ENCODE measurements around the gene SAMD8.
"Not testable (repeated sequence)": the region's sequence is repeated elsewhere in the genome, so short reads cannot be mapped to it uniquely, and the experiment has no call there.

SAMD8 gene

DNA sequence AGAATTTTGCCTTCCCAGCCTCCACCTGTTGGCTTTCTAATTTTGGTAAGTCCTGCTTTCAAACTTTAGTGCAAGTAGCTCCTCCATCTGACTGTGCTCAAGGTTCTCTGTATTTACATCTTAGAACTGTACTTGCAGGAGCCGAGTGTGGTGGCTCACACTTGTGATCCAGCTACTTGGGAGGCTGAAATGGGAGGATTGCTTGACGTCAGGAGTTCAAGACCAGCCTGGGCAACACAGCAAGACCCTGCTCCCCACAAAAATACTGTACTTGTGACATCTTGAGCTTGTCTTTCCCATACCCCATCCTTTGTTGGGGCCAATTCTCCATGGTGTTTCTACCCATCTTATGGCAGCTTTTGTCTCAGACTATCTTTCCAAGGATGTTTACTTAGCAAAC is 94.5 kb downstream of the SAMD8 start:
- Histone ChIP-seq H3K27ac (ENCODE audit: low read length) (no peak overlapping the region), H3K9ac (ENCODE audit: low read length) (no peak overlapping the region), H3K4me3 (ENCODE audit: low read length) (no peak overlapping the region), H3K9me3 (ENCODE audit: control insufficient read depth, low read depth, low read length) (no peaks in the 10 kb centered on the region), H3K4me1 (ENCODE audit: control insufficient read depth, low read depth, low read length) (peaks cover 6% of the 10 kb centered on the region), H3K36me3 (ENCODE audit: control insufficient read depth, low read depth, low read length) (no peaks in the 10 kb centered on the region), H3K27me3 (ENCODE audit: control insufficient read depth, insufficient read depth, low read length) (no peaks in the 10 kb centered on the region)

DNA sequence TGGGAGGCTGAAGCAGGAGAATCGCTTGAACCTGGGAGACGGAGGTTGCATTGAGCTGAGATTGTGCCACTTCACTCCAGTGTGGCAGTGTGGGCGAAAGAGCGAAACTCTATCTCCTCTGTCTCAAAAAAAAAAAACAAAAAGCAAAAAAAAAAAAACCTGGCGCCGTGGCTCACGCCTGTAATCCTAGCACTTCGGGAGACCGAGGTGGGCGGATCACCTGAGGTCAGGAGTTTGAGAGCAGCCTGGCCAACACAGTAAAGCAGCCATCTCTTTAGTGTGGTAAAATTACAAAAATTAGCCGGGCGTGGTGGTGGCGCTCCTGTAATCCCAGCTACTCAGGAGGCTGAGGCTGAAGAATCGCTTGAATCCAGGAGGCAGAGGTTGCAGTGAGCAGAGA is 95.2 kb downstream of the SAMD8 start:
- H3K36me3 ChIP-seq (ENCODE audit: control insufficient read depth, low read depth, low read length); H3K27ac ChIP-seq (ENCODE audit: low read length); H3K4me3 ChIP-seq (ENCODE audit: low read length); H3K9ac ChIP-seq (ENCODE audit: low read length); H3K9me3 ChIP-seq (ENCODE audit: control insufficient read depth, low read depth, low read length); H3K4me1 ChIP-seq (ENCODE audit: control insufficient read depth, low read depth, low read length); H3K27me3 ChIP-seq (ENCODE audit: control insufficient read depth, insufficient read depth, low read length): not testable (repeated sequence)

DNA sequence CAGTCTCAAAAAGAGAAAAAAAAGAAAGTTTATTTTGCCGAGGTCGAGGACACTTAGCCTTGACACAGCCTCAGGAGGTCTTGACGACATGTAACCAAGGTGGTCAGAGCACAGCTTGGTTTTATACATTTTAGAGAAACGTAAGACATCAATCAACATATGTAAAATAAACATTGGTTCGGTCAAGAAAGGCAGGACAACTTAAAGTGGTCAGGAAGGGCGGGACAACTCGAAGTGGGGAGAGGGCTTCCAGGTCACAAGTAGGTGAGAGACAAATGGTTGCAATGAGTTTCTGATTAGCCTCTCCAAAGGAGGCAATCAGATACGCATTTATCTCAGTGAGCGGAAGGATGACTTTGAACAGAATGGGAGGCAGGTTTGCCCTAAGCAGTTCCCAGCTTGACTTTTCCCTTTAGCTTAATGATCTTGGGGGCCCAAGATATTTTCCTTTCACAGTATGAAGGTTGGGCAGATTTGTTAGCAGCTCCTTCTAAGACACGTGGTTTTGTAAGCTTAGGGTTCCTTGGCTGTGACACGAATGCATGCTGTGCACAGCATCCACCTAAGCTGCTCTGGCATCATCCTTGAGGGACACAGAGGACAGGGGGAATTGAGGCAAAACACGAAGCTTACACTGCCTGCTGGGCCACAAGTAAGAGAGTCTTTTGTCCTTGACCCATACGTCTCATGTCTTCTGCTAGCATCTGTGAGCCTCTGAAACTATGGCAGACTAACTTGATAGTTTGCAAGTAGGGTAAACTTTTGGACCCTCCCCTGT is 95.8 kb downstream of the SAMD8 start:
- H3K4me3 ChIP-seq (ENCODE audit: low read length), result no peak overlapping the region
- peaks cover 6% of the 10 kb centered on the region for H3K4me1 ChIP-seq (ENCODE audit: control insufficient read depth, low read depth, low read length)
- H3K9me3 ChIP-seq (ENCODE audit: control insufficient read depth, low read depth, low read length), result no peaks in the 10 kb centered on the region
- no peaks in the 10 kb centered on the region for H3K27me3 ChIP-seq (ENCODE audit: control insufficient read depth, insufficient read depth, low read length)
- peaks cover 4% of the 10 kb centered on the region for H3K36me3 ChIP-seq (ENCODE audit: control insufficient read depth, low read depth, low read length)
- no peak overlapping the region for H3K9ac ChIP-seq (ENCODE audit: low read length)
- no peak overlapping the region for H3K27ac ChIP-seq (ENCODE audit: low read length)

DNA sequence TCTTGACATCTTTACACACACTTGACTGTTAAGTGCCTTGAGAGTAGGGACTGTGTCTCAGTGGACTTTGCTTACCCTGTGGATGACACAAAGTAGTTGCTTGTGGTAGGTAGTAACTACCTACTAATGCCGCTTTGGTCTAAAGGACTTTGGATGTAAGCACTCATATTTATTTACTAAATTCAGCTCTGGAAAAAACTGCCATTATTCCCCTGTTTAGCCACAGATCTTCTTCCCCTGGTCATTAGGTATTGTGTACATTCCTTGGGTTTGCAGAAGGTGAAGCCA is 96.3 kb downstream of the SAMD8 start:
- H3K27me3 ChIP-seq (ENCODE audit: control insufficient read depth, insufficient read depth, low read length), result no peaks in the 10 kb centered on the region
- H3K9me3 ChIP-seq (ENCODE audit: control insufficient read depth, low read depth, low read length), result no peaks in the 10 kb centered on the region
- peaks cover 6% of the 10 kb centered on the region for H3K4me1 ChIP-seq (ENCODE audit: control insufficient read depth, low read depth, low read length)
- H3K36me3 ChIP-seq (ENCODE audit: control insufficient read depth, low read depth, low read length), result peaks cover 10% of the 10 kb centered on the region
- no peak overlapping the region for H3K9ac ChIP-seq (ENCODE audit: low read length)
- H3K4me3 ChIP-seq (ENCODE audit: low read length), result no peak overlapping the region
- no peak overlapping the region for H3K27ac ChIP-seq (ENCODE audit: low read length)

DNA sequence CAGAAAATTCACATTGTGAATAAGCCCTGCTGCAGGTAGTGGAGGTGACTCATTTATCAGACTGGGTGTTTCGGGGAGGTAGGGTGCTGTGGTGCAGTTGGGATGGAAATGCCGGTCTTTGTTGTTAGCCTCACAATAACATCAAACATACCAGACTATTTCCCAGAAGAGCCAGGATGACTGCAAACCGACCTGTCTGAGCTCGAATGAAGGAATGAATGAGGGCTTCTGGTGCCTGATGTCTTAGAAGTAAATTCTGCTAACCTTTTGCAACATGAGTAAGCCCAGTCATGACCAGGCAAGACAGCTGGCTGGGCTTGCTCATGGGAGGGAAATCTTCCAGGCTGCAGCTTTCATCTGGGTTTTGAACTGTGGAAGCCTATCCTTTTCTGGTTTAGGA is 96.7 kb downstream of the SAMD8 start:
- peaks cover 6% of the 10 kb centered on the region for H3K4me1 ChIP-seq (ENCODE audit: control insufficient read depth, low read depth, low read length)
- no peak overlapping the region for H3K27ac ChIP-seq (ENCODE audit: low read length)
- H3K9me3 ChIP-seq (ENCODE audit: control insufficient read depth, low read depth, low read length), result no peaks in the 10 kb centered on the region
- no peak overlapping the region for H3K9ac ChIP-seq (ENCODE audit: low read length)
- H3K36me3 ChIP-seq (ENCODE audit: control insufficient read depth, low read depth, low read length), result peaks cover 13% of the 10 kb centered on the region
- H3K27me3 ChIP-seq (ENCODE audit: control insufficient read depth, insufficient read depth, low read length), result no peaks in the 10 kb centered on the region
- H3K4me3 ChIP-seq (ENCODE audit: low read length), result no peak overlapping the region

DNA sequence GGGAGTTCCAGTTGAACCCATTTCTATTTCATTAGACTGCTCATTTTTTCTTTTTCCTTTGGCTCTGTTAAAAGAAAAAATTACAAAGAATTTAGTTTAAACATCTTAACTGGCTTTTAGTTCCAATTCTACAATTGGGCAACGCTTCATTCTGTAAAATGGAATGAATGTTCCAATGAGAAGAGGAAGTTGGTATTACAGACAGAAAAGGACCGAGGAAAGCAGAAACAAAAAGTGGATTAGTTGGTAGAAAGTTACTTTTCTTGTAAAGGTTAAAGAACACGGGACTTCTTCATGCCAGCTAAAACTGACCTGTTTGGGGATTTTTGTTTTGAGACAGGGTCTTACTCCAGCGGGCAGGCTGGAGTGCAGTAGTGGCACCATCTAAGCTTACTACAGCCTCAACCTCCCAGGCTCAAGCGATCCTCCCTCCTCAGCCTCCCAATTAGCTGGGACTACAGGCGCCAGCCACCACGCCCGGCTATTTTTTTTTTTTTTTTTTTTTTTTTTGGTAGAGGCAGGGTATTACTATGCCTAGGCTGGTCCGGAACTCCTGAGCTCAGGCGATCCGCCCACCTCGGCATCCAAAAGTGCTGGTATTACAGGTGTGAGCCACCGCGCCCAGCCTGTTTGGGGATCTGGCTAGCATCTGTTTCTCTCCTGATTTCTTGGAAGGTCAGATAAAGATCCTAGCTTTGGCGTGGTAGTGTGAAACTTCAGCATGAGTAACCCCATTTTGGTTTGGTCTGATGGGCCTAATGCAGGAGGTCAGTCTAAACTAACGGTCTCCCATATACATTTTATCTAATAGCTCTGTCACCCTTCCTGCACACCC is 97.8 kb downstream of the SAMD8 start:
- Histone ChIP-seq H3K4me3 (ENCODE audit: low read length) (peak overlapping the region; percentile 81), H3K9ac (ENCODE audit: low read length) (peak overlapping the region; percentile 90)

DNA sequence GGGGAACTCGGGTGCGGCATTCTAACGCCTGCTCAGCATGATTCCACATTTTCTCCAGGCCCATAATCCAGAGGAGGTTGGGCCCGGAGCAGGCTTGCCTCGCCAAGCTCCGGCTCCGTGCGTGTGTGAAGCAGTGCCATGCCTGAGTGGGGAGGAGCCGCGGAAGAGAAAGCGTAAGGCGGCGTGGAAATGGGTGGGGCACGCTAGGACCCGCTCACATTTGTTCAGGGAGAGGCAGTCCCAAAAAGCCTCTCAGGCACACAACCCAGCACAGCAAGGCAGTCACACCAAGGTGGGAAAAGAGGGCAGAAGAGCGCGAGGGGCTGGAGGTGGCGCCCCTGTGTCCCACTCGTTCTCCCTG is 98.4 kb downstream of the SAMD8 start:
- Histone ChIP-seq H3K27ac (ENCODE audit: low read length) (peak overlapping the region; percentile 5), H3K36me3 (ENCODE audit: control insufficient read depth, low read depth, low read length) (peaks cover 28% of the 10 kb centered on the region), H3K27me3 (ENCODE audit: control insufficient read depth, insufficient read depth, low read length) (no peaks in the 10 kb centered on the region), H3K4me3 (ENCODE audit: low read length) (peak overlapping the region; percentile 81), H3K9ac (ENCODE audit: low read length) (peak overlapping the region; percentile 90), H3K4me1 (ENCODE audit: control insufficient read depth, low read depth, low read length) (peaks cover 6% of the 10 kb centered on the region), H3K9me3 (ENCODE audit: control insufficient read depth, low read depth, low read length) (no peaks in the 10 kb centered on the region)

More for the DNA sequence above, 97.8 kb downstream of the SAMD8 start:
- Histone ChIP-seq H3K27me3 (ENCODE audit: control insufficient read depth, insufficient read depth, low read length) (no peaks in the 10 kb centered on the region), H3K36me3 (ENCODE audit: control insufficient read depth, low read depth, low read length) (peaks cover 22% of the 10 kb centered on the region), H3K27ac (ENCODE audit: low read length) (peak overlapping the region; percentile 5), H3K9me3 (ENCODE audit: control insufficient read depth, low read depth, low read length) (no peaks in the 10 kb centered on the region), H3K4me1 (ENCODE audit: control insufficient read depth, low read depth, low read length) (peaks cover 6% of the 10 kb centered on the region)

DNA sequence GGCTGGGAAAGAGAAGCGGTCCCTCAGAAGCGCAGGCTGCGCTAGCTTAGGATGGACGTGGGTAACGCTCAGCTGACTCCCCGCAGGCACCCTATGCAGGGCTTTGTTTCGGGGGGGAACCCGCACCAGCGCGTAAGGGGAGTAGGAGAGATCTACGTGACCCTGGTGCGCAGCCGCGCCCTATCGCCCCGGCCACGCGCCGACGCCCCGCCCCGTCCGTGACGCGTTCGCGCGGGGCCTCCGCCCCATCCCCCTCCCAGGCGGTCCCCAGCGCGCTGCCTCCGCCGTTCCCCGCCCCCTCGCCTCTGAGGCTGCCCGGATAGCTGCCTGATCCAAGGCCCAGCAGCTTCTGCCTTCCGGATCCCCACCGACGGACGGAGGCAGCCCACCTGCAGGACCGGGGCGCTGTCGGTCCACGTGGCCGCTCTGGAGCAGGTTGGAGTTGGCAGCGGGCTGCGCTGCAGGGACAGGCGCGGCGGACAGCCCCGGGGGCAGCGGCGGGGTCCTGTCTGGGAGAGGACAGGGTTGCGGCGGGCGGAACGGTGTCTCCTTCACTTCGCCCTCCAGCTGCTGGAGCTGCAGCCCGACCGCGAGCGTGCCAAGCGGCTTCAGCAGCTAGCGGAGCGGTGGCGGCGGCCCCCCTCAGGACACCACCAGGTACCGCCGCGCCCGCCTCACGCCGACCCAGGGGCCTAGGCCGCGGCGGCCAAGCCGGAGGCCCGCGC is 99.0 kb downstream of the SAMD8 start, which contains the start of gene VDAC2:
Gene VDAC2 (plus strand): TSS at position 515 of the 725 bp plus-strand sequence. CDS start 363 bp downstream, outside the sequence.
- Histone ChIP-seq H3K4me1 (ENCODE audit: control insufficient read depth, low read depth, low read length) (peaks cover 6% of the 10 kb centered on the region), H3K36me3 (ENCODE audit: control insufficient read depth, low read depth, low read length) (peaks cover 34% of the 10 kb centered on the region), H3K9ac (ENCODE audit: low read length) (peak within 1 kb of the TSS; percentile 90), H3K27ac (ENCODE audit: low read length) (peak within 1 kb of the TSS; percentile 84), H3K27me3 (ENCODE audit: control insufficient read depth, insufficient read depth, low read length) (no peaks in the 10 kb centered on the region), H3K4me3 (ENCODE audit: low read length) (peak within 1 kb of the TSS; percentile 81), H3K9me3 (ENCODE audit: control insufficient read depth, low read depth, low read length) (no peaks in the 10 kb centered on the region)

DNA sequence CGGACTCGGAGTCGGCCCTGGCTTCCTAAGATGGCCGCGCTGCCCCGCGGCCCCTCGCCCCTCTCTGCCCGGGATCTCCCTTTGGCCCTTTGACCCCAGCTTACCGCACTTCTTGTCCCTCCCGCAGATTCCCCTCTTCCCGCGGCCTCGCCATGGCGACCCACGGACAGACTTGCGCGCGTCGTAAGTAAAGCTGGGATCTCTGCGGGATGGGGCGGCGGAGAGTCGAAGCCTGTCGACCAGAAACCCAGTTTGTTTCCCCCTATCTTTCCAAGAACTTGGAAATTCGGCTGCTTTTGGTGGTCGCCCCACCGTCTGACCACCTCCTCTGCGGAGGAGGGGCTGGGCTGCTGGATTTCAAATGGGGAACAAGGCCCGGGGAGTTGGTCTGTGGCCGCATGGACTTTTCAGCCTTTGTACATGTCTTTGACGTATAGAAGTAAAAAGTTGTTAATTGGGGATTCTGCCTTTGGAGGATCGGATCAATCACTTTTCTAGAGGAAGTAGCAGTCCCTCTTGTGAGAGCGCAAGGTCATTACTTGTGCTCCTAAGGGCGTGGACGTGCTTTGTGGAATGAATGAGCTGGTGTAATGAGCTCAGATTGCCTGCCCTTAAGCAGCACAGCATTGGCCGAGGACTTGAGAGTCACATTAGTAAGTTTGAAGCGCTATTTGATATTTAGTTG is 99.7 kb downstream of the SAMD8 start:
- Histone ChIP-seq H3K27ac (ENCODE audit: low read length) (peak overlapping the region; percentile 79), H3K9me3 (ENCODE audit: control insufficient read depth, low read depth, low read length) (no peaks in the 10 kb centered on the region), H3K4me3 (ENCODE audit: low read length) (peak overlapping the region; percentile 81), H3K27me3 (ENCODE audit: control insufficient read depth, insufficient read depth, low read length) (no peaks in the 10 kb centered on the region), H3K4me1 (ENCODE audit: control insufficient read depth, low read depth, low read length) (peaks cover 6% of the 10 kb centered on the region), H3K9ac (ENCODE audit: low read length) (peak overlapping the region; percentile 90), H3K36me3 (ENCODE audit: control insufficient read depth, low read depth, low read length) (peaks cover 41% of the 10 kb centered on the region)

DNA sequence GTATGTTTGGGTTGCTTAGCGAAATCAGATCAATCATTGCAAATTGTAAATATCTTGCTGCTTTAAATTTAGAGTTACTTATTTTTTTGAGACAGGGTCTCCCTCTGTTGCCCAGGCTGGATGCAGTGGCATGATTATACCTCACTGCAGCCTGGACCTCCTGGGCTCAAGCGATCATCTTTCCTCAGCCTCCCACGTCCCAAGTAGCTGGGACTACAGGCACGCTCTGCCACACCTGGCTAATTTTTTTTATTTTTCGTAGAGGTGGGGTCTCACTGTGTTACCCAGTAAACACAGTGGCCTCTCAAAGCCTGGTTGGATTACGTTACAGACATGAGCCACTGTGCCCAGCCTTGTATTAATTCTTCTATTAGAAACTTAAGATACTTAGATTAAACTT is 100.9 kb downstream of the SAMD8 start:
- Histone ChIP-seq H3K9me3 (ENCODE audit: control insufficient read depth, low read depth, low read length) (no peaks in the 10 kb centered on the region), H3K4me3 (ENCODE audit: low read length) (peak overlapping the region; percentile 81), H3K9ac (ENCODE audit: low read length) (peak overlapping the region; percentile 90), H3K27me3 (ENCODE audit: control insufficient read depth, insufficient read depth, low read length) (no peaks in the 10 kb centered on the region), H3K36me3 (ENCODE audit: control insufficient read depth, low read depth, low read length) (peaks cover 53% of the 10 kb centered on the region), H3K27ac (ENCODE audit: low read length) (no peak overlapping the region), H3K4me1 (ENCODE audit: control insufficient read depth, low read depth, low read length) (peaks cover 6% of the 10 kb centered on the region)

DNA sequence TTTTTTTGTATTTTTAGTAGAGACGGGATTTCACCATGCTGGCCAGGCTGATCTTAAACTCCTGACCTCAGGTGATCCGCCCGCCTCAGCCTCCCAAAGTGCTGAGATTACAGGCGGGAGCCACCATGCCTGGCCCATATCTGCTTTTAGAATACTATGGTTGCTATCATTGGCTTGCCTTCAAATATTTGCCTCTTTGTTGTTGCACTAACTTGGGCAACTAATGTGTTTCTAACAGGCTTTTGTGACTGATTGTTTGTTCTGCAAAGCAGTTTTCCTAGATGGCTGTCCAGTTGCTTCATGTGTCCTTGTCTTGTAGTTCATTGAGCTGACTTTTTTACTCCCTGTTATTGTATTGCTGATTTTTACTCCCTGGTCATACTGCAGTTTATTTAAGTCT is 108.8 kb downstream of the SAMD8 start:
- Histone ChIP-seq H3K4me1 (ENCODE audit: control insufficient read depth, low read depth, low read length) (peaks cover 30% of the 10 kb centered on the region), H3K27me3 (ENCODE audit: control insufficient read depth, insufficient read depth, low read length) (no peaks in the 10 kb centered on the region), H3K9ac (ENCODE audit: low read length) (no peak overlapping the region), H3K9me3 (ENCODE audit: control insufficient read depth, low read depth, low read length) (no peaks in the 10 kb centered on the region), H3K4me3 (ENCODE audit: low read length) (no peak overlapping the region), H3K36me3 (ENCODE audit: control insufficient read depth, low read depth, low read length) (peaks cover 95% of the 10 kb centered on the region), H3K27ac (ENCODE audit: low read length) (no peak overlapping the region)

Data from iPS-18a (cell line).